Measurements from ENCODE around the gene ANKRD33B.
"Not testable (repeated sequence)": the region's sequence is repeated elsewhere in the genome, so short reads cannot be mapped to it uniquely, and the experiment has no call there.

Gene ANKRD33B

DNA sequence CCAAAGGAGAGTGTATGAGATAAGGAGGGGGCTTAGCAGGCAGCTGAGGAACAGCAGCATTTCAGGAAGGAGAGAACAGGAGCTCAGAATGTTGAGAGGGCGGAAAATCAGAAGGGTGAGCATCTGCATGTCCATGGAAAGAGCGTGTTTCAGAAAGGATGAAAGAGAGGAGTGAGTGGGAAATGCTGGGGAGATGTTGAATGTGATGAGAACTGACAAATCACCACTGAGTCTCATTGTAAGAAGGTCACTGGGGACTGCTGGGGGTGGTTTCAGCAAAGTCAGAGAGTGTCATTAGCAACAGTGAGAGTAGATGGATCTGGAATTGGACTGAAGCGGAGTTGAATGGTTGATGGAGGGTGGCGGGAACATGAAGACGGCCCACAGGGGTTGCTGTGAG, 65.8 kb downstream of the ANKRD33B start:
- Histone ChIP-seq H3K27me3 (ENCODE audit: control insufficient read depth in 1 of 2, insufficient read depth in 2 of 2, low read length in 2 of 2) (no peaks in the 10 kb centered on the region), H3K9ac (ENCODE audit: low read length) (no peak overlapping the region), H3K4me3 (ENCODE audit: low read depth in 1 of 2, low read length in 2 of 2) (no peak overlapping the region), H3K9me3 (ENCODE audit: low read length) (no peaks in the 10 kb centered on the region), H3K36me3 (ENCODE audit: insufficient read depth, low read length) (no peaks in the 10 kb centered on the region), H3K4me1 (ENCODE audit: insufficient read depth, low read length) (peaks cover 16% of the 10 kb centered on the region), H3K27ac (ENCODE audit: low read depth, low read length) (no peak overlapping the region)

DNA sequence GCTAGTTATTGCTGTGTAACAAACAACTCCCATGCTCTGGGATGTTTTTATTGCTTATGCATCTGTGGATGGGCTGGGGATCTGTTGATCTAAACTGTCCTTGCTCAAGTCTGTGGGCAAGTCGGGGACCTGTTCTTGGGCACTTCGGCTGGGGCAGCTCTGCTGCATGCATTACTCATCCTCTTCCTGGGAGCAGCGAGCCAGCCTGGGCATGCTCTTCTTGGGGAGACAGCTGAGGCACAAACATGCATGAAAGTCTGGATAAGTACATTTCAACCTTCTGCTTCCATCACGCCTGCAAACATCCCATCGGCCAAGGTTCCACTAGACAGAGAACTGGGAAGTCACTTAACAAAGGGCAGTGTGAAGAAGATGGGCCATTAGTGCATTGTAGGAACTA, 66.3 kb downstream of the ANKRD33B start:
- H3K4me1 ChIP-seq (ENCODE audit: insufficient read depth, low read length), result peaks cover 16% of the 10 kb centered on the region
- H3K9ac ChIP-seq (ENCODE audit: low read length), result no peak overlapping the region
- no peak overlapping the region for H3K4me3 ChIP-seq (ENCODE audit: low read depth in 1 of 2, low read length in 2 of 2)
- H3K27me3 ChIP-seq (ENCODE audit: control insufficient read depth in 1 of 2, insufficient read depth in 2 of 2, low read length in 2 of 2), result no peaks in the 10 kb centered on the region
- no peak overlapping the region for H3K27ac ChIP-seq (ENCODE audit: low read depth, low read length)
- no peaks in the 10 kb centered on the region for H3K36me3 ChIP-seq (ENCODE audit: insufficient read depth, low read length)
- no peaks in the 10 kb centered on the region for H3K9me3 ChIP-seq (ENCODE audit: low read length)

DNA sequence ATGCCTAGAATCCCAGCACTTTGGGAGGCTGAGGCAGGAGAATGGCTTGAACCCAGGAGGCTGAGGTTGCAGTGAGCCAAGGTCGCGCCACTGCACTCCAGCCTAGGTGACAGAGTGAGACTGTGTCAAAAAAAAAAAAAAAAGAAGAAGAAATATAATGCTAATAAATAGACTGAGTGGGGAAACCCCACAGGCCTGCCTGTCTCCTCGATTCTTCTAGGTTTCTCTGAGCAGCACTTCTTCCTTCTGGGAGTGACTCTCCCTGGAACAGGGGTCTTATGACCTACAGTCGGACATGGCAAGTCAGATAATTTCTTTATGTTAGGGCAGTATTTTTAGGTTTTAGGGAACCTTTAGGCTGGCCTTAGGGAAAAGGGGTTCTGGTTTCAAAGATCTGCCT, 66.9 kb downstream of the ANKRD33B start:
- not testable (repeated sequence) for H3K9ac ChIP-seq (ENCODE audit: low read length); H3K36me3 ChIP-seq (ENCODE audit: insufficient read depth, low read length); H3K9me3 ChIP-seq (ENCODE audit: low read length); H3K27me3 ChIP-seq (ENCODE audit: control insufficient read depth in 1 of 2, insufficient read depth in 2 of 2, low read length in 2 of 2); H3K4me3 ChIP-seq (ENCODE audit: low read depth in 1 of 2, low read length in 2 of 2); H3K27ac ChIP-seq (ENCODE audit: low read depth, low read length)
- H3K4me1 ChIP-seq (ENCODE audit: insufficient read depth, low read length), result peaks cover 16% of the 10 kb centered on the region

DNA sequence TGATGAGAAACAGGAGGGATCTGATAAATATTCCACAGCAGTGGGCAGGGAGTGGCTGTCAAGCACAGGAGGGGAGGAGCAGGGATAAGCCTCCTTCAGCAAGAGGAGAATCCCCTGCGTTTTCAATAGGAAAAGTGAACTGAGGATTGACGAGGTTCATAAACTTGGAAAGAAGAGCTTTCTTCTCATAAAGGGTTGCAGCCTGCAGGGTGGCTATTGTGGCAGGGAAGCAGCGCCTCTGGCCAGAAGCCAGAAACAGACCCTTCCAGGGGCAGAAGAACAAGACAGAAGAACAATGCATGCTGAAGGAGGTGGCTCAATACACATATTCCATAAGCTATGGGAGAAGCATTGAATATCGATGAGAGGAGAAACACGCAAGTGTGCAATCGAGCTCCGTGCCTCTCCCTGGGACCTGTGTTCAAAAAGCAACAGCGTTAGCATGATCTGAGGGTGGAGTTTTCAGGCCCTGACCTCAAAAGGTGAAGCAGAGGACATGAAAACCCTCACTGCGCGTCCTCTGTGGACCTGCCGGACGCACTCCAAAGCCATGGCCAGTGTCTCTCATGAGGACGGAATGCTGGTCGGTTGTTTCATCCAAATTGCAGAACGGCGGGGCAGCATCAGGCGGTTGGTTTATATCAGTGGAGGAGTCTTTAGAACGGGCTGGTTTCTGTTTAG, 67.6 kb downstream of the ANKRD33B start:
- Histone ChIP-seq H3K9me3 (ENCODE audit: low read length) (no peaks in the 10 kb centered on the region), H3K9ac (ENCODE audit: low read length) (no peak overlapping the region), H3K4me1 (ENCODE audit: insufficient read depth, low read length) (peaks cover 14% of the 10 kb centered on the region), H3K36me3 (ENCODE audit: insufficient read depth, low read length) (no peaks in the 10 kb centered on the region), H3K4me3 (ENCODE audit: low read depth in 1 of 2, low read length in 2 of 2) (no peak overlapping the region), H3K27me3 (ENCODE audit: control insufficient read depth in 1 of 2, insufficient read depth in 2 of 2, low read length in 2 of 2) (no peaks in the 10 kb centered on the region), H3K27ac (ENCODE audit: low read depth, low read length) (no peak overlapping the region)

DNA sequence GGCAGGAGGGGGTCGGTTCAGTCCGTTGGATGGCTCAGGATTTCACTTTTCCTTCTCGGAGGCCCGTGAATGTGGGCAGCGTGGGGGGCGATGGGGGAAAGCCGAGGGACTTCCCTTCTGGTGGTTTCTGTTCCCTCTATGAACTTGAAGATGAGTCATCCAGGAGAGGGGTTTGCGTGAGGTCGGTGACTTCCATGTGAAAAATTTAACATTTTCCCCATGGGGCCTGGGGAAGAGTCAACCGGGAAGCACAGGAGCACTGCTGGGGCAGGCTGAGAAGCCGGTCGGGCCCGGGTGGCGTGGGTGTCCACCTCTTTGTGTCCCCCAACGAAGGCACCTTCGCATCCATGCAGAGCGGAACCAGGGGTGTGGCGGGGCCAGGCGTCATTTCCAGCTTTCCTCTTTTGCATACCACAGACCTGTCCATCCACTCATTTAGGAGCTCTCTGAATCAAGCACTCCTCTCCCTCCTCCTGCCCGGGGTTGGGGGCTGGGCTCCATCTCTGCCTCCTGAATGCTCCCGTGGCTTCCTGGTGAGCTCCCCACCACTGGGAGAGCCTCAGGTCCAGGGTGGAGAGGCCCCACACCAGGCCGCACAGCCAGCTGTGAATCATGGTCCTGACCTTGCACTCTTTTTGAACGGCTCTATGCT, 68.4 kb downstream of the ANKRD33B start:
- H3K9ac ChIP-seq (ENCODE audit: low read length), result no peak overlapping the region
- H3K4me1 ChIP-seq (ENCODE audit: insufficient read depth, low read length), result peaks cover 6% of the 10 kb centered on the region
- H3K9me3 ChIP-seq (ENCODE audit: low read length), result no peaks in the 10 kb centered on the region
- H3K4me3 ChIP-seq (ENCODE audit: low read depth in 1 of 2, low read length in 2 of 2), result no peak overlapping the region
- H3K27ac ChIP-seq (ENCODE audit: low read depth, low read length), result no peak overlapping the region
- peaks cover 0 to 4% of the 10 kb centered on the region in 2 donors for H3K27me3 ChIP-seq (ENCODE audit: control insufficient read depth in 1 of 2, insufficient read depth in 2 of 2, low read length in 2 of 2)
- no peaks in the 10 kb centered on the region for H3K36me3 ChIP-seq (ENCODE audit: insufficient read depth, low read length)

DNA sequence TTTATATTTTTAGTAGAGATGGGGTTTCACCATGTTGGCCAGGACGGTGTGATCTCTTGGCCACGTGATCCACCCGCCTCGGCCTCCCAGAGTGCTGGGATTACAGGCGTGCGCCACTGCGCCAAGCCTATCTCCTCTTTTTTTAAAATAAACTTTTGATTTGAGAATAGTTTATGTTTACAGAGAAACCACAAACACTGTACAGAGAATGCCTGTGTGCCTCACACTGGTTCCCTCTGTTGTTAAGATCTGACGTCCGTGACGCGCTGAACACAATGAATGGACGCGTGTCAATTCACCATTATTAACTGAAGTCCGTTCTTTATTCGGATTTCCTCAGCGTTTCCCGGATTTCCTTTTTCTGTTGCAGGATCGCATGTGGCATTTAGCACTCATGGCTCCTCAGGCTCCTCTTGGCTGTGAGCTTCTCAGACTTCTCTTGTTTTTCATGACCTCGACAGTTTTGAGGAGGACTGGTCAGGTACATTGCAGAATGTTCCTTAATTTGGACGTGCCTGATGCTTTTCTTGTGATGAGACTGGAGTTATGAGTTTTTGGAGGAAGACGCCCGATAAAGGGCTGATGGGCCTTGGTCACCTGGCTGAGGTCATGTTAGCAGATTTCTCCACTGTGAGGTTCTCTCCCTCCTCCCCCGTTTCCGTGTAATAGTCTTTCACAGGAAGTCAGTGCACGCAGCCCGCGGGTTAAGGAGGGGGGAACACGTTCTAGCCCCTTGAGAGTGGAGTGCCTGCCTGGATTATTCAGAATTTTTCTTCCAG, 69.6 kb downstream of the ANKRD33B start:
- Histone ChIP-seq H3K27ac (ENCODE audit: low read depth, low read length) (no peak overlapping the region), H3K36me3 (ENCODE audit: insufficient read depth, low read length) (no peaks in the 10 kb centered on the region), H3K9me3 (ENCODE audit: low read length) (no peaks in the 10 kb centered on the region), H3K27me3 (ENCODE audit: control insufficient read depth in 1 of 2, insufficient read depth in 2 of 2, low read length in 2 of 2) (peaks cover 0 to 9% of the 10 kb centered on the region in 2 donors), H3K9ac (ENCODE audit: low read length) (no peak overlapping the region), H3K4me3 (ENCODE audit: low read depth in 1 of 2, low read length in 2 of 2) (no peak overlapping the region), H3K4me1 (ENCODE audit: insufficient read depth, low read length) (no peaks in the 10 kb centered on the region)

DNA sequence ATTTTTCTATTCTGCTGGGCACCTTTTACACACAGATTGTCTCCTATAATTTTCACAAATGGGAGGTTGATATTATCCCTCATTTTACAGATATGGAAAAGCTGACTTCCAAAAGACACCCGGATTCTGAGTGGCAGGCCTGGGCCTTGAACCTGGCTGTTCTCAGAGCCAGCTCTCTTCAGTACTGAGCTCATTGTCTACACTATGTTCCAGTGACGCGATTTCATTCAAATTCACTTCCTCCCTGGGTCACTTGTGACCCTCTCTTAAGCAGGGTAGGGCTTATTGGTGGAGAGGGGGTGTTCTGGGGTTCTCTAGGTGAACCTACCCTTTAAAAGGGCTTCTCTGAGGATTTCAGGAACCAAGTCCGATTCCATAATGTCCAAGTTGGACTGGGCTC, 70.2 kb downstream of the ANKRD33B start:
- Histone ChIP-seq H3K27me3 (ENCODE audit: control insufficient read depth in 1 of 2, insufficient read depth in 2 of 2, low read length in 2 of 2) (peaks cover 0 to 9% of the 10 kb centered on the region in 2 donors), H3K36me3 (ENCODE audit: insufficient read depth, low read length) (no peaks in the 10 kb centered on the region), H3K27ac (ENCODE audit: low read depth, low read length) (no peak overlapping the region), H3K4me3 (ENCODE audit: low read depth in 1 of 2, low read length in 2 of 2) (no peak overlapping the region), H3K4me1 (ENCODE audit: insufficient read depth, low read length) (no peaks in the 10 kb centered on the region), H3K9me3 (ENCODE audit: low read length) (no peaks in the 10 kb centered on the region), H3K9ac (ENCODE audit: low read length) (no peak overlapping the region)

DNA sequence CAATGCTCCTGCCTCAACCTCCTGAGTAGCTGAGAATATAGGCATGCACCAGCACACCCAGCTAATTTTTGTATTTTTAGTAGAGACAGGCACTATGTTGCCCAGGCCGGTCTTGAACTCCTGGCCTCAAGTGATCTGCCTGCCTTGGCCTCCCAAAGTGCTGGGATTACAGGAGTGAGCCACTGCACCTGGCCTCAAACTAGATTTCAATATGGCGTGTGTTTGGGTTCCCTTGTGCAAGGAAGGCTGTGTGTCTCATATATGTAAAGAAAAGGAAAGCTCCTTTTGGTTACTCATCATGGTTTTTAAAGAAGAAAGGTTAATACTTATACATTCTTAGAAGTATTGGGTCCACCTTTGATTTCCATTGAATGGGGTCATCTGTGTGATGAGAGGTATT, 70.7 kb downstream of the ANKRD33B start:
- no peaks in the 10 kb centered on the region for H3K9me3 ChIP-seq (ENCODE audit: low read length)
- H3K4me1 ChIP-seq (ENCODE audit: insufficient read depth, low read length), result no peaks in the 10 kb centered on the region
- no peak overlapping the region for H3K27ac ChIP-seq (ENCODE audit: low read depth, low read length)
- no peak overlapping the region for H3K4me3 ChIP-seq (ENCODE audit: low read depth in 1 of 2, low read length in 2 of 2)
- H3K27me3 ChIP-seq (ENCODE audit: control insufficient read depth in 1 of 2, insufficient read depth in 2 of 2, low read length in 2 of 2), result peaks cover 0 to 9% of the 10 kb centered on the region in 2 donors
- H3K9ac ChIP-seq (ENCODE audit: low read length), result no peak overlapping the region
- H3K36me3 ChIP-seq (ENCODE audit: insufficient read depth, low read length), result no peaks in the 10 kb centered on the region

DNA sequence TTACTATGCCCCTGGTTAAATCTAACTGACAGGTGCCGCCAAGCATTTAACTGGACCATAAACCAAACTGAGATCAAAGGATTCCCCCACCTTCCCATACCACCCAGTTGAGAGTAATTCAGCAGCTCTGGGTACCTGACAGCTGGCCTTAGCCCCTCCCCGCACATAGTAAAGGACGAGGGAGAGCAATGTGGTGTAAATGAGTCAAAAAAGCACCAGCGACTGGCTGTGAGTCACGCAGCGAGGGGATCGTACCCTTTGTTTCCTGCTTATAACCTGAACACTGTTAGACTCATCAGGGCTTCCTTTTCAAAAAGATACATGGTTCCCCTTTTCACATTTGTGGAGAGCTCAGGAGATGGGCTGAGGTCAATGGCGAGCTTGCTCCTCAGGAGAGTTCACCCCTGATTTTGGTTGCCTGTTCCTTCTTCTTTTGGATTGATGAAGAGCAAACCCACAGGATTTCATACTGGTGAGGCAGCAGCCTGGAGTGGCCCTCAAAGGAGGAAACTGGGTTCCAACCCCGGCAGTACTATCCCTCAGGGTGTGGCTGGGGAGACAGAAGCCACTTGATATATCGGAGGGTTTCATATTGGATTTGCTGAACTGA, 71.5 kb downstream of the ANKRD33B start:
- no peaks in the 10 kb centered on the region for H3K9me3 ChIP-seq (ENCODE audit: low read length)
- H3K27me3 ChIP-seq (ENCODE audit: control insufficient read depth in 1 of 2, insufficient read depth in 2 of 2, low read length in 2 of 2), result peaks cover 0 to 9% of the 10 kb centered on the region in 2 donors
- no peak overlapping the region for H3K9ac ChIP-seq (ENCODE audit: low read length)
- H3K27ac ChIP-seq (ENCODE audit: low read depth, low read length), result no peak overlapping the region
- no peaks in the 10 kb centered on the region for H3K4me1 ChIP-seq (ENCODE audit: insufficient read depth, low read length)
- H3K36me3 ChIP-seq (ENCODE audit: insufficient read depth, low read length), result no peaks in the 10 kb centered on the region
- H3K4me3 ChIP-seq (ENCODE audit: low read depth in 1 of 2, low read length in 2 of 2), result no peak overlapping the region

DNA sequence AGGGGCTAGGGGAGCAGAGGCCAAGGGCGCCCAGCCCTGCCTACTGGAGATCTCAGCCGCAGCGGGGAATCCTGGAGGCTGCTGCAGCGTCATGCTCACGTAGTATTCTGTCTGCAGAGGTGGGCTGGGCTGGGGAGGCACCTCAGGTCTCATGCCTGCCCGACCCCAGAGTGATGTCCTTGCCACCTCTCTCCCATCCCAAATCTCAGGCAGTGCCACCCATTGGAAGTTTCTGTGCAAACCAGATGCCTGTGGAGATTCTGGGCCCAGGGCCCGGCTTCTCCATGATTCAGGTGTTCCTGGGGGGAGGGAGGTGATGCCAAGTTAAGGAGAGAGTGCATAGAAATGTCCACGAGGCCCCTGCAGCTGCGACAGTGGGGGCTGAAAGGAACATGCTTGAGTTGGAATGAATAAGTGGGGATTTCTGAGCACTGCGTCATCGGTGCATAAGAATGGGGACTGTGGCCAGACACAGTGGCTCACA, 72.0 kb downstream of the ANKRD33B start:
- no peaks in the 10 kb centered on the region for H3K9me3 ChIP-seq (ENCODE audit: low read length)
- no peaks in the 10 kb centered on the region for H3K4me1 ChIP-seq (ENCODE audit: insufficient read depth, low read length)
- H3K4me3 ChIP-seq (ENCODE audit: low read depth in 1 of 2, low read length in 2 of 2), result no peak overlapping the region
- H3K36me3 ChIP-seq (ENCODE audit: insufficient read depth, low read length), result no peaks in the 10 kb centered on the region
- no peak overlapping the region for H3K27ac ChIP-seq (ENCODE audit: low read depth, low read length)
- H3K27me3 ChIP-seq (ENCODE audit: control insufficient read depth in 1 of 2, insufficient read depth in 2 of 2, low read length in 2 of 2), result peaks cover 0 to 9% of the 10 kb centered on the region in 2 donors
- H3K9ac ChIP-seq (ENCODE audit: low read length), result no peak overlapping the region

All from muscle layer of colon (tissue), 2 donors.